A549 (cell line): ENCODE data around the gene GIMAP8. TPM values are rescaled to one million over a fixed set of nuclear protein-coding genes. Genes with fewer than 3 reads are reported as not detected.

ENCODE experiments used
- ATAC-seq, 2 experiments: fragments of 200-7000 bp in 1 of 2; fragments of >200 bp in 1 of 2; cut with Nextera tagmentation in 1 of 2; cut with Tn5 transposase in 1 of 2; 3 replicates each; pipeline versions ENCODE4 v1.8.0 to v1.9.1; 2018 to 2020; ENCODE audit warnings: mild to moderate bottlenecking in 1 of 2, moderate library complexity in 1 of 2
- CTCF ChIA-PET: fragments of 300-600 bp; sonication (Branson Sonifier 250); formaldehyde crosslinking; extraction: SDS; loops from one replicate; lab custom pipeline; 2021; ENCODE audit warnings: antibody characterized with exemption, inconsistent platforms; lab: Yijun Ruan, JAX
- POLR2A ChIA-PET: fragments of 350-600 bp; formaldehyde crosslinking; extraction: SDS; loops from one replicate; lab custom pipeline; 2021; ENCODE audit warnings: antibody characterized with exemption, inconsistent platforms; lab: Yijun Ruan, JAX
- DNase-seq, 2 experiments: peaks; one replicate each; pipeline versions ENCODE4 v3.0.0 to v3.0.0-alpha.2; 2011 to 2016; ENCODE audit warnings: low read depth in 1 of 2, low spot score in 1 of 2
- FAIRE-seq: peaks from 2 replicates; lab custom pipeline; 2011; peaks lifted over from hg19 to GRCh38; lab: Jason Lieb, UNC
- H3K27ac ChIP-seq, 2 experiments: fragments of >200 bp; sonication (Bioruptor Twin); formaldehyde crosslinking; 3 replicates each; pipeline ENCODE4 v1.5.1; 2016 to 2017
- H3K4me1 ChIP-seq: fragments of >200 bp; sonication (Bioruptor Twin); formaldehyde crosslinking; 3 replicates; pipeline ENCODE4 v1.6.1; 2016
- H3K4me2 ChIP-seq: fragments of >200 bp; sonication (Bioruptor Twin); formaldehyde crosslinking; 3 replicates; pipeline ENCODE4 v1.6.1; 2016
- H3K4me3 ChIP-seq: fragments of >200 bp; sonication (Bioruptor Twin); formaldehyde crosslinking; 3 replicates; pipeline ENCODE4 v1.5.1; 2016
- H3K9me3 ChIP-seq: fragments of >200 bp; sonication (Bioruptor Twin); formaldehyde crosslinking; 3 replicates; pipeline ENCODE4 v1.6.1; 2016
- ATOH8 ChIP-seq: fragments of 250-450 bp; sonication (Bioruptor Pico); IDR thresholded peaks from 2 replicates; pipeline ENCODE4 v1.5.0; 2020; ENCODE audit warnings: low read depth, mild to moderate bottlenecking, moderate library complexity
- BHLHE40 ChIP-seq: IDR thresholded peaks from 2 replicates; pipeline ENCODE4 v1.6.1; 2012; ENCODE audit warnings: low read depth, low read length, inconsistent platforms
- CBX8 ChIP-seq: fragments of 200-600 bp; sonication (generic); IDR thresholded peaks from 2 replicates; pipeline ENCODE4 v1.6.1; 2016
- CHD4 ChIP-seq: fragments of 200-600 bp; sonication (generic); IDR thresholded peaks from 2 replicates; pipeline ENCODE4 v1.6.1; 2016; ENCODE audit warnings: antibody characterized with exemption, mild to moderate bottlenecking, borderline replicate concordance
- CTCF ChIP-seq: fragments of >200 bp; sonication (Bioruptor Twin); formaldehyde crosslinking; IDR thresholded peaks from 3 replicates; pipeline ENCODE4 v1.5.1; 2016
- EHF ChIP-seq: fragments of 250-450 bp; sonication (Bioruptor Pico); IDR thresholded peaks from 2 replicates; pipeline ENCODE4 v1.5.0; 2020; ENCODE audit warnings: mild to moderate bottlenecking
- EHMT2 ChIP-seq: fragments of 200-600 bp; sonication (generic); IDR thresholded peaks from 2 replicates; pipeline ENCODE4 v1.6.1; 2016; ENCODE audit warnings: antibody characterized with exemption, low read depth, mild to moderate bottlenecking, moderate library complexity
- ELK1 ChIP-seq: fragments of 150-350 bp; IDR thresholded peaks from 2 replicates; pipeline ENCODE4 v1.6.1; 2014; ENCODE audit warnings: low read depth, mild to moderate bottlenecking, low read length
- EP300 ChIP-seq, 2 experiments: fragments of >200 bp; sonication (Bioruptor Twin); formaldehyde crosslinking; IDR thresholded peaks; 2 replicates in 1 of 2; 3 replicates in 1 of 2; pipeline ENCODE4 v1.6.1; 2016 to 2017
- ESRRA ChIP-seq: fragments of 150-350 bp; IDR thresholded peaks from 2 replicates; pipeline ENCODE4 v1.6.1; 2014; ENCODE audit warnings: mild to moderate bottlenecking, low read length, borderline replicate concordance
- GATA3 ChIP-seq: IDR thresholded peaks from 2 replicates; pipeline ENCODE4 v1.6.1; 2012; ENCODE audit warnings: borderline replicate concordance
- HES2 ChIP-seq: fragments of >200 bp; sonication (Bioruptor Twin); formaldehyde crosslinking; IDR thresholded peaks from 2 replicates; pipeline ENCODE4 v1.6.1; 2016
- HEYL ChIP-seq: fragments of 250-450 bp; sonication (Bioruptor Pico); IDR thresholded peaks from 2 replicates; pipeline ENCODE4 v1.8.0; 2021; ENCODE audit warnings: mild to moderate bottlenecking, moderate library complexity
- HOXB13 ChIP-seq: fragments of 250-450 bp; sonication (Bioruptor Pico); IDR thresholded peaks from 2 replicates; pipeline ENCODE4 v1.5.0; 2020; ENCODE audit warnings: low read depth, mild to moderate bottlenecking, moderate library complexity
- JUNB ChIP-seq: fragments of >200 bp; sonication (Bioruptor Twin); formaldehyde crosslinking; IDR thresholded peaks from 2 replicates; pipeline ENCODE4 v1.6.1; 2016
- KDM5A ChIP-seq: fragments of 200-600 bp; sonication (generic); IDR thresholded peaks from 2 replicates; pipeline ENCODE4 v1.6.1; 2016; ENCODE audit warnings: antibody characterized with exemption, mild to moderate bottlenecking
- MYC ChIP-seq: IDR thresholded peaks from 2 replicates; pipeline ENCODE4 v1.6.1; 2012; ENCODE audit warnings: mild to moderate bottlenecking, inconsistent platforms, low read length, improper control_type of control experiment, borderline replicate concordance
- NFE2L2 ChIP-seq: fragments of 150-350 bp; conservative IDR thresholded peaks from 2 replicates; pipeline ENCODE4 v1.6.1; 2014; ENCODE audit warnings: low read length
- PHF8 ChIP-seq: fragments of 200-600 bp; sonication (generic); IDR thresholded peaks from 2 replicates; pipeline ENCODE4 v1.6.1; 2016; ENCODE audit warnings: low read depth, mild to moderate bottlenecking, antibody characterized with exemption, moderate library complexity, borderline replicate concordance
- POLR2A ChIP-seq: IDR thresholded peaks from 2 replicates; pipeline ENCODE4 v1.6.1; 2012; ENCODE audit warnings: mild to moderate bottlenecking, low read length
- POLR2AphosphoS2 ChIP-seq: conservative IDR thresholded peaks from 2 replicates; pipeline ENCODE4 v1.6.1; 2012; ENCODE audit warnings: low read length, improper control_type of control experiment, inconsistent platforms
- RARB ChIP-seq: fragments of 250-450 bp; sonication (Bioruptor Pico); IDR thresholded peaks from 2 replicates; pipeline ENCODE4 v1.8.0; 2021; ENCODE audit warnings: mild to moderate bottlenecking, moderate library complexity
- RCOR1 ChIP-seq: fragments of 150-350 bp; IDR thresholded peaks from 2 replicates; pipeline ENCODE4 v1.6.1; 2014; ENCODE audit warnings: antibody characterized with exemption, low read length, low read depth
- SREBF2 ChIP-seq: fragments of 450-650 bp; IDR thresholded peaks from 2 replicates; pipeline ENCODE4 v1.6.1; 2014; ENCODE audit warnings: mild to moderate bottlenecking, moderate library complexity
- TFCP2L1 ChIP-seq: fragments of 250-450 bp; sonication (Bioruptor Pico); IDR thresholded peaks from 2 replicates; pipeline ENCODE4 v1.5.0; 2021; ENCODE audit warnings: mild to moderate bottlenecking
- USF2 ChIP-seq: fragments of 450-650 bp; IDR thresholded peaks from 2 replicates; pipeline ENCODE4 v1.6.1; 2014; ENCODE audit warnings: antibody characterized with exemption
- ZSCAN20 ChIP-seq: fragments of 250-450 bp; sonication (Bioruptor Pico); IDR thresholded peaks from 2 replicates; pipeline ENCODE4 v1.8.0; 2022; ENCODE audit warnings: mild to moderate bottlenecking, moderate library complexity
- WGBS: methylation state at CpG from one replicate; pipeline ENCODE4 v1.1.6; 2017; ENCODE audit errors: missing lambda C conversion rate; 5-methylcytosine and 5-hydroxymethylcytosine counted together
- polyA plus RNA-seq, 4 experiments: library from polyadenylated mRNA; depleted of rRNA in 3 of 4; stranded (reverse); fragments of >200 nt; fragmentation: RNase III in 1 of 4; extraction: RNeasy Plus Mini Kit Qiagen cat#74134 plus additional on column Dnase treatment in 1 of 4; gene quantifications; 2 replicates in 3 of 4; 3 replicates in 1 of 4; pipeline ENCODE4 v1.2.3, GENCODE V29; 2011 to 2017

GIMAP8 gene
- polyA plus RNA-seq, 2 of the 4 experiments (the other 2 are of a cell fraction): not detected

- ATAC-seq: no peak
- CTCF ChIA-PET: interaction anchor here (0.9 to 2.0 kb wide), 5 partner anchors 9 to 26 kb away, joined by 3 to 7 read pairs (median 4); no protein-coding TSS in a partner anchor
- no peak overlapping the region; a peak in 1 of 6 replicates for H3K27ac ChIP-seq
- WGBS: 84% methylated on average over 8 of the region's 13 CpGs
- no peak overlapping the region for H3K4me3 ChIP-seq
- TF ChIP-seq EHMT2: no peak
- no peak for TF ChIP-seq ZSCAN20
- TF ChIP-seq PHF8: no peak
- no peak for TF ChIP-seq CHD4
- TF ChIP-seq POLR2A: no peak
- TF ChIP-seq RCOR1: no peak
- no peak for TF ChIP-seq NFE2L2
- no peak for TF ChIP-seq EHF (CRISPR knock-in tag)
- TF ChIP-seq HOXB13 (CRISPR knock-in tag): no peak
- no peak for TF ChIP-seq HEYL
- no peak for TF ChIP-seq CTCF
- no peak for TF ChIP-seq TFCP2L1 (CRISPR knock-in tag)
- POLR2A ChIA-PET: no interaction called here
- H3K9me3 ChIP-seq: no peaks in the 10 kb centered on the region
- no peak overlapping the region for H3K4me2 ChIP-seq
- DNase-seq: no peak
- H3K4me1 ChIP-seq: peaks cover 50% of the 10 kb centered on the region
- no peak for FAIRE-seq
Measured at GRCh38 chr7:150402671-150403321, 47.6 kb upstream of the GIMAP8 start.

- H3K27ac ChIP-seq: peak overlapping the region in 1 of 2 experiments; percentile 97; a peak in 3 of 6 replicates
- H3K4me1 ChIP-seq: peaks cover 50% of the 10 kb centered on the region
- DNase-seq (no peak), FAIRE-seq (no peak), ATAC-seq (no peak)
- WGBS: 89% methylated on average over 11 of the region's 13 CpGs
- H3K4me3 ChIP-seq: no peak overlapping the region
- TF ChIP-seq POLR2AphosphoS2 (no peak), MYC (no peak), HOXB13 (CRISPR knock-in tag) (no peak), KDM5A (no peak), SREBF2 (no peak), GATA3 (no peak), CBX8 (no peak), ELK1 (no peak), EP300 (IDR thresholded peaks at IDR 0.05) (no peak), EHMT2 (no peak), ESRRA (no peak), HES2 (no peak), CTCF (no peak), ATOH8 (CRISPR knock-in tag) (no peak), USF2 (no peak), RARB (CRISPR knock-in tag) (no peak), BHLHE40 (no peak), JUNB (no peak)
- H3K9me3 ChIP-seq: no peaks in the 10 kb centered on the region
- ChIA-PET CTCF (interaction anchor here (1.0 to 1.9 kb wide), 5 partner anchors 10 to 26 kb away, joined by 4 to 6 read pairs (median 5); no protein-coding TSS in a partner anchor), POLR2A (interaction anchor here (1.3 to 2.7 kb wide), 2 partner anchors 25 to 34 kb away, joined by 4 to 20 read pairs; partner anchors contain the start of gene REPIN1)
- peak overlapping the region; percentile 94 for H3K4me2 ChIP-seq
Measured at GRCh38 chr7:150403376-150404171, 46.9 kb upstream of the GIMAP8 start.
